HG03103 (cell line): ENCODE data around the gene ETFA.

Experiments
- ATAC-seq: cut with Tn5 transposase; IDR thresholded peaks from one replicate; pipeline ENCODE4 v1.9.1; 2021; ENCODE audit warnings: low read depth; ENCODE audit not compliant: unreplicated experiment

ETFA gene

DNA sequence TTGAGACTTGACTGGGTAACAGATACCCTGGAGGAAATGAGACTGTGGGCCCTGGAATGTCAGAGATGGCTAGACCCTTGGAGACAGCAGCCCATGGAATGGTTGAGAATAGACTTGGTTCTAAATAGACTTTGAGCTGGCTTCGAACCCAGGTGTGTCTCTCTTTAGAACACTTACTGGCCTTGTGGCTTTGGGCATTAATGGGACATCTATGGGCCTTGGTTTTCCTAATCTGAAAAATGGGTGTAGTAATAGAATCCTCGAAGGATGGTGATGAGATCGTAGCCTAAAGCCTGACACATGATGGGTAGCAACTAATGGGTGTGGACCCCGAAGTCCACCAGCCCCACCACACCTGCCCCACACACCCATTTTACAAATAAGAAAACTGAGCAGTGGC lies 132.2 kb downstream of the ETFA start:
- no peak for ATAC-seq

GRCh38 chr15:76178296-76179000 lies 132.8 kb downstream of the ETFA start:
- no peak for ATAC-seq

DNA sequence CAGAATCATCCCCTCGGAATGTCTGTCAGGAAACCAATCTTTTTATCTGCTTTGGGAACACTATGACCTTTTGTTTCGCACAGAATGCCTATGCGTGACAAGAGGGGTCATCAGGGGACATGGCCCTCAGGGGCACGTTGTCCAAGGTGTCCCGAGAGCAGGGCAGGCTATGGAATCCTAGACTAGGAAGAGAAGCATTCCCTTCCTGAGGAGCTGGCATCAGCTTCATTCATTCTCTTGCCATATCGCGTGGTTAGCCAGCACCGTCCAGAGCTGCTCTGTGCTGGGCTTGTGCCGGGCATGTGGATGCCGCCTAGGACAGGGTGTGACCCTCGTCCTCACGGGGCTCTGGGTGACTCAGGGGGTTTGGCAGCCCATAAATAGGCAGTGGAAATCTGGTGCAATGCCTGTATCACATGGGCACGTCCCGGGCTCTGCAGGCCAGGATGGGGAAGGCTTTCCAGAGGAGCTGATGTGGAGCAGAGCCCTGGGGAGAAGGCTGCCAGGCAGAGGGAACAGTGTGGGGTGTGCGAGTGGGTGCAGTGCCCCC lies 133.7 kb downstream of the ETFA start:
- no peak for ATAC-seq

GRCh38 chr15:76176487-76177085 lies 134.7 kb downstream of the ETFA start:
- no peak for ATAC-seq

DNA sequence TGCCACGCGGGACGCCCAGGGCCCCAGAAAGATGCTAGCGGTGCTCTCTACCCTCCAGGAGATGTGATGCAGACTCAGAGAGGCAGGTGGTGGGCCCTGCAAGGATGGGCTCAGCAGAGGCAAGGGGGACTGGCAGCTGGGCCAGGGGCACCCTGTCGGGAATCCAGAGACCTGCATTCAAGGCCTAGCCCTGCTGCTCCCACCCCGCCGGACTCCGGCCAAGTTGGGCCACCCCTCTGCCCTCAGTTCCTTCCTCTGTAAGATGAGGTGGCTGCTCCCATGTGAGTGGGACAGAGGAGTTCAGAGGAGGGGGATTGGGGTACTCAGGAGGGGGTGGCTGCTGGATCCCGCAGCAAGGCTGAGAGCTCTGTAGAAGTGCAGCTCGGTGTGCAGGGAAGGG lies 135.2 kb downstream of the ETFA start:
- no peak for ATAC-seq

GRCh38 chr15:76175442-76175841 lies 135.8 kb downstream of the ETFA start:
- ATAC-seq: no peak

- no peak for ATAC-seq
These were observed 136.6 kb downstream of the ETFA start for GRCh38 chr15:76174654-76175053.

DNA sequence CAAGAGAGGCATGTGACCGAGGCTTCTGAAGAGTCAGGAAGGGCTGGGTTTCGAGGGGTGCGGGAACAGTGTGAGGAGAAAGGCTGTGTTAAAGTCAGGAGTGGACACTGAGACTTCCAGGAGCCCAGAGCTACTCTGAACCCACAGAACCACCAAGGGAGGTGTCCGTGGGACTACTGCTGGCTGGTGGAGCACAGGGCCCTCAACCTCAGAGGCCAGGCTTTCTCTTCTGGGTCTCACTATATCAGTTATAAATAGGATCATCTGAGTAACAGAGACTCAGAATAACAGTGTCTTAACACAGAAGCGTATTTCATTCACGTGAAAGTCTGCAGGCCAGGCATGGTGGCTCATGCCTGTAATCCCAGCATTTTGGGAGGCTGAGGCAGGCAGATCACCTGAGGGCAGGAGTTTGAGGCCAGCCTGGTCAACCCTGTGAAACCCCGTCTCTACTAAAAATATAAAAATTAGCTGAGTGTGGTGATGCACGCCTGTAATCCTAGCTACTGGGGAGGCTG lies 137.9 kb downstream of the ETFA start:
- ATAC-seq: no peak

DNA sequence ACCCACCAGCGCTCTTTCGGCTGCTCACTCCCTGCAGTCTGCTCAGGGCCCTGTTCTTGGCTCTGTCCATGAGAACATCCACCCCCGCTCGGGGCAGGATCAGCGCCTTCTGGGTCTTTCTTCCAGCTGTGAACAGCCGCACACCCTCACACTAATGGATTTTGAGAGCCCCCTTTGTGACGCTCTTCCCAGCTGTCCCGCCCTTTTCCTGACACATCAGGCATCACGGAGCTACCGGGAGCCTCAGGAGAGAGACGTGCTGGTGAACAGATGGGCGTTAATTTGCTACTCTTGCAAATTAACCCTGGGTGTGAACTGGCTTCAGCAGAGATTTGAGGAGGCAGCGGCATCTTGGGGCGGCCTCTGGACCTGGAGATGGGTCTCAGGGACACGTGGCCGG lies 138.5 kb downstream of the ETFA start:
- no peak for ATAC-seq

DNA sequence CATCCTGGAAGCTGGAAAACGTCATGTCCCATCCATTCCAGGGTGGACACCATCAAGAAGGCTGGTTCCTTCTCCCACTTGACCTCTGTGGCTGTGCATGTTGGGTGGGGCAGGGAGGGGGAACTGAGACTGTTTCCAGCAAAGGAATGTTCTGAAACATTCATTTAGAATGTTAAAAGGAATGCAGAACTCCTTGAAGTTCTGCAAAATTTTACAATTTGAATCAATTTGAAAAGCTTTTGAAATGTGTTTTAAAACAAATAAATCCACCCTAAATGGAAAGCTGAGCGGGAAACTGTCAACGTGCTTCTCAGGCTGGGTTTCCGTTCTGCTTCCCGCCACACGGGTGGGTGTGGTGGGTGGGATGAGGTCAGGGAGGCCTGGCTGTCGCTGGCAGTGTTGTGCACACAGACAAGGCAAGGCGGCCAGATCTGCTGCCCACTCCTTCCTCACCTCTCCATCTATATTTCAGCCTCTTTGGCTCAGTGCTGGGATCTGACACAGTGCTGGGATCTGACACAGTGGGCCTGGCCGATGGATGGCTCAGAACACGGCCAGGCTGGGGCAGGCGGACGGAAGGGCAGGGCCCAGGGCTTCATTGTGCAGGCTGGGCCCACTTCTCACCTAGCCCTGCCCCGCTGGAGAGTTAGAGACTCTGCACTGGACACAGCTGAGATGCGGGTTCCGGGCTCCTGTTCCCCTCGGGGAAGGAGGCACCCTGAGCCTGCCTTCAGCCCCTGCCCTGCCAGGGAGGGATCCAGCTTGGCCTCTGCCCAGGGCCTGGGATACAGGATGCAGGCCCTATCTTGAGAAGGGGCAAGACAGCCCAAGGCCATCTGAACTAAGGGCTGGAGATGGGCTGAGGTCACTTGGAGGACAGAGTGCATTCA lies 141.1 kb downstream of the ETFA start:
- ATAC-seq: no peak

DNA sequence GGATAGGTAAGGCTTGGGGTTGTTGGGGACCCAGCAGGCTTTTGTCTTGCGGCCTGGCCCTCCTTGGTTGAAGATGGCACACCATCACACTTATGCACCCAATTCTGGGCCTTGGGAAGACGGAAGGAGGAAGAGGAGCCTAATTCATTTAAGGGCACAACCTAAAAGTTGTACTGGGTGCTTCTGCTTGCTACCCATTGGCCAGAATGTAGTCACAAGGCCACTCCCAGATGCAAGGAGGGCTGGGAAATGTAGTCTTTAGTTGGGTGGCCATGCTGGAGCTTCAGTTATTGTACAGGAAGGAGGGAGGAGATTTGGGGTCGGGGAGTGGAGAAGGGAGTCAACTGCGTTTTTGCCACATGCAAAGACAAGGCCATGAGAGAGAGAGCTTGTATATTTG lies 142.3 kb downstream of the ETFA start:
- no peak for ATAC-seq

DNA sequence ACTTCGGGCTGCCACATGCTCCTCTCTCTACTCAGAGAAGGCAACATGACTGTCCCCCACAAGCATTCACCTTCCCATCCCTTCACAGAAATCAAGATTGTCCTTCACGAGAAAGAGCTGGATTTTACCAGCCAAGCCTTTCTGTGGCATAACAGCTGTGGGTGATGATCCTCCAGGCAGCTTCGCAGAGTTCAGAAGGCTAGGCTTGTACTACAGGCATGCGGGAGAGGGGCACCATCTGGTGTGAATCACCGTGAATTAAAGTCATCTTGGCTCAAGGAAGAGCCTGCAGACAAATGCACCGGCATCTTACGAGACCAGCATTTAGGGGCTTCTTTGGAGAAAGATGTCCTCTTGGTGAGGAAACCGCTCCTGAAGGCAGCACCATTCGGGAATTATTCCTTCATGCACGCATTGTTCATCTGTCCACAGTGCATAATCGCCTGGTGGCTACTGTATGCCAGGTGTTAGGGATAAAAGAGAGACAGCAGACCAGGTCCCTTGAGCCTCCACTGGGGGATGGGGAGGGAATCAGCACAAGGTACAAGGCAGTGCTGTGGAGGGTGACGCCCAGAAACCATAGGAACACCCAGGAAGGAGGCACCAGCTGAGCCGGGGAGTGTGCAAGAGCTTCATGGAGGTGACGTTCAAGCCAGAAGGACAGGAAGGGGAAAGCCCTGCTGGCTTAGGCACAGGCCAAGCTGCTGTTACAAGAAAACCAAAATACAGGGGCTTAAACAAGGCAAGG lies 142.9 kb downstream of the ETFA start:
- no peak for ATAC-seq

DNA sequence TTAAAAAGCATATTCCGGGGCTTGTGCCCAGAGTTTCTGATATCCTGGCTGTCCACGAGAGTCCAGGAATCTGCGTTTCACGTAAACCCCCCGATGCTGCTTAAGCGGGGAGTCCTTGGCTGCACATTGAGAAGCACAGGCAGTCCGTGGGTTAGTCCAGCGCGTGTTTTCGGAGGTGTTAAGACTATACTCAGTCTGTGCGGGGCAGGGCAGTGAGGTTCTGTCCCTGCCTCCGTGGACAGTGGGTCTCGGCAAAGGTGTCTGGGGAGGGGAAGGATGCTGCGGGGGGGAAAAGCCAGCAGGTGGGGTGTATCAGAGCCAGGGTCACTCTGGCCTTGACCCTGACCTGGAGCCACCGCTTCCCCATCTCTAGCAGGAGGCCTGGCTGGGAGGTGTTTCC lies 145.3 kb downstream of the ETFA start:
- ATAC-seq: no peak
